Measurements from ENCODE around the gene BOC.

GRCh38 chr3:113179235-113179824 lies 32.0 kb upstream of the BOC start:
- TF ChIP-seq, protein P1, sequence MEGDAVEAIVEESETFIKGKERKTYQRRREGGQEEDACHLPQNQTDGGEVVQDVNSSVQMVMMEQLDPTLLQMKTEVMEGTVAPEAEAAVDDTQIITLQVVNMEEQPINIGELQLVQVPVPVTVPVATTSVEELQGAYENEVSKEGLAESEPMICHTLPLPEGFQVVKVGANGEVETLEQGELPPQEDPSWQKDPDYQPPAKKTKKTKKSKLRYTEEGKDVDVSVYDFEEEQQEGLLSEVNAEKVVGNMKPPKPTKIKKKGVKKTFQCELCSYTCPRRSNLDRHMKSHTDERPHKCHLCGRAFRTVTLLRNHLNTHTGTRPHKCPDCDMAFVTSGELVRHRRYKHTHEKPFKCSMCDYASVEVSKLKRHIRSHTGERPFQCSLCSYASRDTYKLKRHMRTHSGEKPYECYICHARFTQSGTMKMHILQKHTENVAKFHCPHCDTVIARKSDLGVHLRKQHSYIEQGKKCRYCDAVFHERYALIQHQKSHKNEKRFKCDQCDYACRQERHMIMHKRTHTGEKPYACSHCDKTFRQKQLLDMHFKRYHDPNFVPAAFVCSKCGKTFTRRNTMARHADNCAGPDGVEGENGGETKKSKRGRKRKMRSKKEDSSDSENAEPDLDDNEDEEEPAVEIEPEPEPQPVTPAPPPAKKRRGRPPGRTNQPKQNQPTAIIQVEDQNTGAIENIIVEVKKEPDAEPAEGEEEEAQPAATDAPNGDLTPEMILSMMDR (conservative IDR thresholded peaks at IDR 0.05): no peak
- no peak for TF ChIP-seq ZFX (IDR thresholded peaks at IDR 0.05)
